Left lung (tissue), 10 donors: ENCODE results near the gene KIAA1586. TPM values are rescaled to one million over a fixed set of nuclear protein-coding genes. Genes with fewer than 3 reads are reported as not detected.

Experiments used
- ATAC-seq: fragments of 200-7000 bp; cut with Tn5 transposase; one replicate; pipeline ENCODE4 v1.9.1; 2020; ENCODE audit warnings: moderate library complexity
- DNase-seq, 4 donors: peaks; one replicate each; pipeline ENCODE4 v3.0.0-alpha.2; 2013 to 2020
- H3K27ac ChIP-seq, 2 donors: fragments of 200-600 bp; sonication (generic) in 1 of 2; one replicate each; pipeline versions ENCODE4 v1.5.0 to v1.8.0; 2020 to 2021
- H3K27me3 ChIP-seq, 2 donors: fragments of 200-600 bp; sonication (generic) in 1 of 2; one replicate each; pipeline versions ENCODE4 v1.5.0 to v1.8.0; 2020 to 2021
- H3K36me3 ChIP-seq, 2 donors: fragments of 200-600 bp; sonication (generic) in 1 of 2; one replicate each; pipeline versions ENCODE4 v1.5.0 to v1.8.0; 2020 to 2021
- H3K4me1 ChIP-seq, 2 donors: fragments of 200-600 bp; one replicate each; pipeline ENCODE4 v1.8.0; 2021
- H3K4me3 ChIP-seq, 2 donors: fragments of 200-600 bp; sonication (generic) in 1 of 2; one replicate each; pipeline versions ENCODE4 v1.5.0 to v1.8.0; 2020 to 2021; ENCODE audit warnings: mild to moderate bottlenecking in 1 of 2
- H3K9me3 ChIP-seq, 2 donors: fragments of 200-600 bp; sonication (generic) in 1 of 2; one replicate each; pipeline versions ENCODE4 v1.5.0 to v1.8.0; 2020 to 2021
- intact Hi-C, 2 donors: fragments of 100-400 bp; cut with DNase I; formaldehyde crosslinking; loops; one replicate each; pipeline versions ENCODE4 v1.11.2 to v1.14.2; 2022
- polyA plus RNA-seq, 6 donors: library from polyadenylated mRNA; unstranded; fragments of 120-200 nt; gene quantifications; one replicate each; pipeline ENCODE4 v1.2.1, GENCODE V29; 2013; ENCODE audit not compliant: insufficient read length in 6 of 6
- total RNA-seq, 2 donors: library from RNA; stranded (reverse); fragmentation: NEBNext Ultra II Directional; extraction: Animal tissue kit (Norgen Biotek cat#: 25700); gene quantifications; one replicate each; pipeline ENCODE4 v1.2.1, GENCODE V29; 2021
- TF ChIP-seq, protein P1 (sequence below), 2 donors: fragments of 200-600 bp; sonication (generic) in 1 of 2; IDR thresholded peaks; one replicate each; pipeline versions ENCODE4 v1.5.0 to v1.8.0; 2021; ENCODE audit warnings: antibody characterized with exemption in 2 of 2
- donor health status: DM: no; HTN: yes; CAD: no.
- donor health status: DM: no; HTN: no; CAD: no.

KIAA1586 gene
- total and polyA plus RNA-seq, 8 donors = 11.0 to 26.9 (median 24.3) TPM

DNA sequence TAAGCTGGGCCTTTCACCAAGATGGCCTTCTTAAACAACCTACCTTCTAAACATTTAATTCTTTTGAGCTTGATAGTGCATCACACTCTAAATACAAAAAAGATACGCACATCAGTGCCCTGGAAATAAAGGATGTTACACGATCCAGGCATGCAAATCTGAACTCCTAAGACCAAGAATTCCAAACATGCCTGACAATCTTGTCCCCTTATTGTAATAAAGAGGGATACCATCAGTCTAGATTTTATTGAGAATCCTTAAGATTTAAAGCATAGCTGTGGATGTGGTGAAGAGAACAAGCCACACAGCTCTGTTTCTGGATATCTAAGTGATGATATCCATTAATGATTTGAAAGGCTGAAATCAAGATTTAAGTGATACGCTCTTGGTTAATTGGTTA lies 56.5 kb downstream of the KIAA1586 start:
- Histone ChIP-seq H3K36me3 (peaks cover 0 to 72% of the 10 kb centered on the region in 2 donors), H3K4me1 (peaks cover 0 to 11% of the 10 kb centered on the region in 2 donors), H3K27ac (no peak overlapping the region), H3K27me3 (no peaks in the 10 kb centered on the region), H3K4me3 (no peak overlapping the region), H3K9me3 (no peaks in the 10 kb centered on the region)
- DNase-seq = no peak
- TF ChIP-seq, protein P1, sequence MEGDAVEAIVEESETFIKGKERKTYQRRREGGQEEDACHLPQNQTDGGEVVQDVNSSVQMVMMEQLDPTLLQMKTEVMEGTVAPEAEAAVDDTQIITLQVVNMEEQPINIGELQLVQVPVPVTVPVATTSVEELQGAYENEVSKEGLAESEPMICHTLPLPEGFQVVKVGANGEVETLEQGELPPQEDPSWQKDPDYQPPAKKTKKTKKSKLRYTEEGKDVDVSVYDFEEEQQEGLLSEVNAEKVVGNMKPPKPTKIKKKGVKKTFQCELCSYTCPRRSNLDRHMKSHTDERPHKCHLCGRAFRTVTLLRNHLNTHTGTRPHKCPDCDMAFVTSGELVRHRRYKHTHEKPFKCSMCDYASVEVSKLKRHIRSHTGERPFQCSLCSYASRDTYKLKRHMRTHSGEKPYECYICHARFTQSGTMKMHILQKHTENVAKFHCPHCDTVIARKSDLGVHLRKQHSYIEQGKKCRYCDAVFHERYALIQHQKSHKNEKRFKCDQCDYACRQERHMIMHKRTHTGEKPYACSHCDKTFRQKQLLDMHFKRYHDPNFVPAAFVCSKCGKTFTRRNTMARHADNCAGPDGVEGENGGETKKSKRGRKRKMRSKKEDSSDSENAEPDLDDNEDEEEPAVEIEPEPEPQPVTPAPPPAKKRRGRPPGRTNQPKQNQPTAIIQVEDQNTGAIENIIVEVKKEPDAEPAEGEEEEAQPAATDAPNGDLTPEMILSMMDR (IDR thresholded peaks at IDR 0.05) = no peak
- intact Hi-C loops = no loop called here
- no peak for ATAC-seq

DNA sequence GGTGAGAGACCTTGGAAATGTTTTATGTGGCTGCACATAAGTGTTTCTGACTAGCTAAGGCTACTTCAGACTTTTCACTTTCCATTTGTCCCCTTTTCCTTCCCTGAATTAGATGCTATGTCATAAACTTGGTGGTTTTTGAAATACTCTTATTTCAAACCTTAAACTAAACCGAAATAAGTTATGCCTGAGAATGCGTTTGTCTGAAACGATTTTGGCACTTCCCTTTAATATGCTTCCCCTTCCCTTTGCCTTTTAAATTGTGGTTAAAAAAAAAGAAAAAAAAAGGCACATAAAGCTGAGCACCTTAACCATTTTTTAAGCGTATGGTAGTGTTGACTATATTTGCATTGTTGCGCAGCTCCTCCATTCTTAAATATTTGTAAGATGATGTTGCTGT lies 57.8 kb downstream of the KIAA1586 start:
- Histone ChIP-seq H3K9me3 (no peaks in the 10 kb centered on the region), H3K36me3 (peaks cover 0 to 59% of the 10 kb centered on the region in 2 donors), H3K4me1 (peaks cover 0 to 21% of the 10 kb centered on the region in 2 donors), H3K27me3 (no peaks in the 10 kb centered on the region), H3K4me3 (no peak overlapping the region), H3K27ac (peak overlapping the region in 1 of 2 donors; percentile 38)
- TF ChIP-seq, protein P1 (IDR thresholded peaks at IDR 0.05) = no peak
- intact Hi-C loops = no loop called here
- ATAC-seq (no peak), DNase-seq (no peak)

Other genes with a start within 250 kb of the KIAA1586 start
- gene BEND6, start 91.6 kb upstream of the KIAA1586 start, total RNA-seq = 1 to 10 TPM; 1.6 to 3.8 TPM
- gene BEND6, start 91.6 kb upstream of the KIAA1586 start, polyA plus RNA-seq = 1 to 10 TPM; 1.1 to 2.6 (median 1.4) TPM
- gene ZNF451, start 43.5 kb downstream of the KIAA1586 start, total RNA-seq = 10 to 100 TPM; 51.7 to 53.4 TPM
- 10 to 100 TPM; 36.3 to 50.5 (median 44.5) TPM for gene ZNF451, start 43.5 kb downstream of the KIAA1586 start, polyA plus RNA-seq
- 10 to 100 TPM in 1 of 2 donors, 1 to 10 TPM in 1; 9.2 to 11.3 TPM for gene BAG2, start 125.6 kb downstream of the KIAA1586 start, total RNA-seq
- 10 to 100 TPM in 1 of 6 donors, 1 to 10 TPM in 5; 6.0 to 10.9 (median 7.4) TPM for gene BAG2, start 125.6 kb downstream of the KIAA1586 start, polyA plus RNA-seq
- 10 to 100 TPM; 14.0 to 21.7 TPM for gene RAB23, start 175.6 kb downstream of the KIAA1586 start, total RNA-seq
- gene RAB23, start 175.6 kb downstream of the KIAA1586 start, polyA plus RNA-seq = 10 to 100 TPM; 23.1 to 27.3 (median 25.3) TPM